GM13977 (cell line): Measurements from ENCODE around the gene KLHL26.

ENCODE experiments used
- DNase-seq: peaks from one replicate; pipeline ENCODE4 v3.0.0; 2012; ENCODE audit warnings: low spot score
- CTCF ChIP-seq: IDR thresholded peaks from 2 replicates; pipeline ENCODE4 v1.5.1; 2012; ENCODE audit warnings: mild to moderate bottlenecking, control low read depth; ENCODE audit not compliant: insufficient read depth; ENCODE audit errors: extremely low read depth, missing control alignments
- in situ Hi-C: fragments of 300-500 bp; cut with MboI; formaldehyde crosslinking; loops from one replicate; pipeline ENCODE4 v1.12.0; 2022; ENCODE audit warnings: low sequenced_read_pairs, low pct_unique_long_range_greater_than_20kb, mixed read lengths, inconsistent platforms; ENCODE audit not compliant: unreplicated experiment

The KLHL26 gene

GRCh38 chr19:18684642-18684993 is 47.8 kb downstream of the KLHL26 start:
- TF ChIP-seq CTCF, result no peak
- in situ Hi-C loops, result no loop called here
- no peak for DNase-seq

- no peak for DNase-seq
- TF ChIP-seq CTCF, result no peak
- in situ Hi-C loops, result no loop called here
Measured at GRCh38 chr19:18685597-18686190, 48.9 kb downstream of the KLHL26 start.

- in situ Hi-C loops, result no loop called here
- TF ChIP-seq CTCF, result no peak
- no peak for DNase-seq
Measured at GRCh38 chr19:18687740-18688465, 51.1 kb downstream of the KLHL26 start.

- in situ Hi-C loops, result no loop called here
- DNase-seq, result no peak
- no peak for TF ChIP-seq CTCF
Measured at GRCh38 chr19:18696023-18696422, 59.2 kb downstream of the KLHL26 start.

- TF ChIP-seq CTCF, result no peak
- in situ Hi-C loops, result no loop called here
- DNase-seq, result no peak
Measured at GRCh38 chr19:18697680-18698079, 60.9 kb downstream of the KLHL26 start.

GRCh38 chr19:18698321-18699167 is 61.7 kb downstream of the KLHL26 start:
- in situ Hi-C loops, result no loop called here
- TF ChIP-seq CTCF, result no peak
- DNase-seq, result no peak
